ENCODE data around the gene TMEM151B. TPM values are rescaled to one million over a fixed set of nuclear protein-coding genes. Genes with fewer than 3 reads are reported as not detected.

Gene TMEM151B
- total and polyA plus RNA-seq, 10 of the 15 experiments (the other 5 are each of a cell fraction or from before 2014, with no cell fraction given): 0.01 to 0.19 (median 0.05) TPM; not detected in 6

DNA sequence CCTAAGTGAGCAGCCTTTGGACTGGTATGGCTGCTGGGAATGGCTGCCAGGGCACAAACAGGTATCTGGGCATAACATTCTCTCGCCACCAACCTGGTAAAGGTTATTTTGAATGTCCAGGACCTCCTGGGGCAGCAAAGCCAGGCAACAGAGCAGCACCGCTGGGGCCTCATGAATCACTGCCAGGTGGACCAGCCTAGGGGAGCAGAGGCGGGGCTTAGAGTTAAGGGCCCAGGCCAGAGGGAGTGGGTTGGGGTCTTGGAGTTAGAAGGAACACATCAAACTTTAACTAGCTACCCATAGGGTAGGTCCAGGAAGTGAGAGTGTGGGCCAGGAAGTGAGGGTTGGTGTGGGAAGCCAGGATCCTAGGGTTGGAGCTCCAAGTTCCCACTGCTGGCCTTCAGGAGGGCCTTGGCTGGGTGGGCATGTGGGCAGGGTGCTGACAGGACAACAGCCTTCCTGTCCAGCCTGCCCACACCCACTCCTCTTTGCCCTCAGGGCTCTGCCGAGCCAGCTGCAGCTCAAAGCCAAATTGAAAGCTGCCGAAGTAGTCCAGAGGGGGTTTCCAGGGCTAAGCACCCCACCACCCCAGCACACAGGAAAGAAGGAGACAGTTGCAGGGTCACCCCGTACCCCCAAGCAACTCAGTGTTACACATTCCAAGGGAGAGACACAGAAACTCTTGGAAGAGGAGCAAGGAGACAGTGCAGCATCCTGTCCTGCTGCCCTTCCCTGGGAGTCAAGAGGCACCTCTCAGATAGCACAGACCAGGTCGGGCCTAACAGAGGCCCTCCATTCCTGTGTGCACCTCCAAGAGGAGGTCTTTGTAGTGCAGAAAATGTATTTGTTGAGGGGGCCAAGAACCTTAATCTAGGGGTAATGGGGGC is 7.5 kb upstream of the TMEM151B start:
- DNase-seq (ENCODE audit: low read depth, low spot score) (no peak), FAIRE-seq (no peak), ATAC-seq (peak; percentile 1; the same call in 2 of the 3 replicates)
- H3K9ac ChIP-seq (ENCODE audit: control insufficient read depth, insufficient read depth, low read length): peak overlapping the region; percentile 90
- 2% methylated on average over 7 of the region's 7 CpGs for WGBS (ENCODE audit: insufficient coverage, insufficient replicate concordance, low lambda C conversion rate, missing lambda C conversion rate)
- intact Hi-C loops (cut with micrococcal nuclease; ENCODE audit: unreplicated experiment) (no loop called here), in situ Hi-C loops (cut with MboI) (no loop called here)
- peak overlapping the region; percentile 99 for H3K27ac ChIP-seq (ENCODE audit: control insufficient read depth, insufficient read depth)
- ChIA-PET SMC1A (ENCODE audit: uncharacterized antibody, unreplicated experiment) (interaction anchor here (0.7 to 2.2 kb wide), 8 partner anchors 9 to 167 kb away, joined by 3 to 18 read pairs (median 4); partner anchors contain the start of gene HSP90AB1), POLR2A (interaction anchor here (0.5 to 10.7 kb wide), 11 partner anchors 8 to 624 kb away, joined by 3 to 131 read pairs (median 5); partner anchors contain the start of genes HSP90AB1, MYMX, SLC29A1 and VEGFA), CTCF (interaction anchor here (0.7 to 2.5 kb wide), 16 partner anchors 9 to 492 kb away, joined by 3 to 24 read pairs (median 5); partner anchors contain the start of genes HSP90AB1 and VEGFA), RAD21 (ENCODE audit: unreplicated experiment) (interaction anchor here (0.6 to 2.2 kb wide), 8 partner anchors 9 to 184 kb away, joined by 3 to 12 read pairs (median 5); partner anchors contain the start of genes HSP90AB1 and SLC29A1)
- H3K4me2 ChIP-seq (ENCODE audit: control insufficient read depth, insufficient read depth): peak overlapping the region; percentile 98
- H3K79me2 ChIP-seq (ENCODE audit: control insufficient read depth, insufficient read depth, low read length): peaks cover 73% of the 10 kb centered on the region
- H3K36me3 ChIP-seq (ENCODE audit: control insufficient read depth in 2 of 2, insufficient read depth in 2 of 2, low read length in 1 of 2): peaks cover 13 to 21% of the 10 kb centered on the region in 2 experiments
- H3K4me1 ChIP-seq (ENCODE audit: control insufficient read depth, insufficient read depth, low read length): peaks cover 69% of the 10 kb centered on the region
- no peaks in the 10 kb centered on the region for H3K27me3 ChIP-seq (replicated peaks in 1 of 2; ENCODE audit: control insufficient read depth in 2 of 2, insufficient read depth in 2 of 2, low read length in 1 of 2)
- no peaks in the 10 kb centered on the region for H3K9me3 ChIP-seq (replicated peaks; ENCODE audit: control insufficient read depth, insufficient read depth, low read length)
- no TSS peak for BruUV-seq (replicated peaks)
- no peaks in the 10 kb centered on the region for H4K20me1 ChIP-seq (ENCODE audit: control insufficient read depth, insufficient read depth)
- no peak overlapping the region for H2AFZ ChIP-seq (ENCODE audit: control insufficient read depth, low read depth, low read length)
- peak overlapping the region; percentile 98 for H3K4me3 ChIP-seq
- peak; percentile 25; the same call in 1 of the 2 replicates for TF ChIP-seq SMARCA5 (IDR thresholded peaks at IDR 0.05)
- no peak for TF ChIP-seq EZH2 (IDR thresholded peaks at IDR 0.05; ENCODE audit: borderline replicate concordance, control insufficient read depth, low read depth, low read length)
- TF ChIP-seq GABPA (IDR thresholded peaks at IDR 0.05; ENCODE audit: low read depth): no peak
- no peak for TF ChIP-seq RAD51 (IDR thresholded peaks at IDR 0.05)
- TF ChIP-seq, protein P1, sequence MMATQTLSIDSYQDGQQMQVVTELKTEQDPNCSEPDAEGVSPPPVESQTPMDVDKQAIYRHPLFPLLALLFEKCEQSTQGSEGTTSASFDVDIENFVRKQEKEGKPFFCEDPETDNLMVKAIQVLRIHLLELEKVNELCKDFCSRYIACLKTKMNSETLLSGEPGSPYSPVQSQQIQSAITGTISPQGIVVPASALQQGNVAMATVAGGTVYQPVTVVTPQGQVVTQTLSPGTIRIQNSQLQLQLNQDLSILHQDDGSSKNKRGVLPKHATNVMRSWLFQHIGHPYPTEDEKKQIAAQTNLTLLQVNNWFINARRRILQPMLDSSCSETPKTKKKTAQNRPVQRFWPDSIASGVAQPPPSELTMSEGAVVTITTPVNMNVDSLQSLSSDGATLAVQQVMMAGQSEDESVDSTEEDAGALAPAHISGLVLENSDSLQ (IDR thresholded peaks at IDR 0.05): peak; percentile 77
- peak; percentile 82 for TF ChIP-seq POLR2AphosphoS5 (IDR thresholded peaks at IDR 0.05; ENCODE audit: low read length)
- peak; percentile 50; the same call in 1 of the 2 replicates for TF ChIP-seq GATAD2B (conservative IDR thresholded peaks at IDR 0.05; ENCODE audit: low read depth)
- peak; percentile 57 for TF ChIP-seq SMAD1 (IDR thresholded peaks at IDR 0.05; ENCODE audit: low read depth, partially characterized antibody)
- TF ChIP-seq KAT2A (conservative IDR thresholded peaks at IDR 0.05; ENCODE audit: control insufficient read depth, low read depth, low read length): no peak
- 0 out of 2 replicates have a peak, but pooled peaks have one; percentile 45 for TF ChIP-seq TBL1XR1 (IDR thresholded peaks at IDR 0.05; ENCODE audit: low read depth, low read length)
- TF ChIP-seq ZNF687 (IDR thresholded peaks at IDR 0.05): peak; percentile 56; the same call in 1 of the 2 replicates
- TF ChIP-seq REST (IDR thresholded peaks at IDR 0.05; ENCODE audit: low read depth, low read length): peak; percentile 2; the same call in 1 of the 2 replicates
- no peak for TF ChIP-seq SREBF2 (IDR thresholded peaks at IDR 0.05; ENCODE audit: low read length)

Measured in GM12878 (cell line).